ENCODE measurements around the gene CLEC10A. TPM values are rescaled to one million over a fixed set of nuclear protein-coding genes. Genes with fewer than 3 reads are reported as not detected.
"Not testable (repeated sequence)": the region's sequence is repeated elsewhere in the genome, so short reads cannot be mapped to it uniquely, and the experiment has no call there.

Gene CLEC10A
- total RNA-seq, 2 experiments from 2014 or later, result not detected

DNA sequence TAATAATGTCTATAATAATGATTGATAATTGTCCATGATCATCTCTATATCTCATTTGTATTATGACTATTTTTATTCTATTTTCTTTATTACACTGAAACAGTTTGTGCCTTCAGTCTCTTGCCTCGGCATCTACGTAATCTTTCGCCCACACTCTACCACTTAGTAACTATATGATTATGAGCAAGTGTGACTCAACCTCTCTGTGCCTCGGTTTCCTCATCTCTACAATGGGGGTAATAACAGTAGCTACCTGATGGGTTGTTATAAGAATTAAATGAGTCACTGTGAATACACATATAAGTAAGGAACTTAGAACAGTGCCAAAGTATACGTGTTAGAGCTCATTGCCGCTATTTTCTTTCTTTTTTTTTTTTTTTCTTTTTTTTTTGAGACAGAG lies 32.5 kb downstream of the CLEC10A start:
- H3K27me3 Mint-ChIP-seq, result peaks cover 11% of the 10 kb centered on the region
- peaks cover 25% of the 10 kb centered on the region for H3K4me1 Mint-ChIP-seq
- DNase-seq, result no peak
- H3K9me3 Mint-ChIP-seq, result no peaks in the 10 kb centered on the region
- no peak overlapping the region for H3K4me3 Mint-ChIP-seq
- ChIA-PET POLR2A (no interaction called here), CTCF (interaction anchor here (0.7 to 1.7 kb wide), 4 partner anchors 12 to 147 kb away, joined by 4 to 6 read pairs (median 6); partner anchors contain the start of gene SLC16A13)
- H3K36me3 Mint-ChIP-seq (ENCODE audit: low read depth), result no peaks in the 10 kb centered on the region
- H3K27ac Mint-ChIP-seq, result no peak overlapping the region

GRCh38 chr17:7046725-7047397 lies 33.2 kb downstream of the CLEC10A start:
- Mint-ChIP-seq H3K4me1 (peaks cover 28% of the 10 kb centered on the region), H3K27ac (peak overlapping the region; percentile 86), H3K27me3 (peaks cover 11% of the 10 kb centered on the region), H3K4me3 (peak overlapping the region; percentile 69)
- not testable (repeated sequence) for H3K9me3 Mint-ChIP-seq; H3K36me3 Mint-ChIP-seq (ENCODE audit: low read depth)
- CTCF ChIA-PET, result interaction anchor here (1.1 to 3.4 kb wide), 15 partner anchors 10 to 250 kb away, joined by 3 to 19 read pairs (median 9); partner anchors contain the start of genes ASGR1, BCL6B and SLC16A13
- POLR2A ChIA-PET, result interaction anchor here (1.7 kb wide), 1 partner anchor 173 kb away, joined by 5 read pairs; the partner anchor contains the start of genes ACADVL and DLG4
- peak; percentile 87 for DNase-seq

DNA sequence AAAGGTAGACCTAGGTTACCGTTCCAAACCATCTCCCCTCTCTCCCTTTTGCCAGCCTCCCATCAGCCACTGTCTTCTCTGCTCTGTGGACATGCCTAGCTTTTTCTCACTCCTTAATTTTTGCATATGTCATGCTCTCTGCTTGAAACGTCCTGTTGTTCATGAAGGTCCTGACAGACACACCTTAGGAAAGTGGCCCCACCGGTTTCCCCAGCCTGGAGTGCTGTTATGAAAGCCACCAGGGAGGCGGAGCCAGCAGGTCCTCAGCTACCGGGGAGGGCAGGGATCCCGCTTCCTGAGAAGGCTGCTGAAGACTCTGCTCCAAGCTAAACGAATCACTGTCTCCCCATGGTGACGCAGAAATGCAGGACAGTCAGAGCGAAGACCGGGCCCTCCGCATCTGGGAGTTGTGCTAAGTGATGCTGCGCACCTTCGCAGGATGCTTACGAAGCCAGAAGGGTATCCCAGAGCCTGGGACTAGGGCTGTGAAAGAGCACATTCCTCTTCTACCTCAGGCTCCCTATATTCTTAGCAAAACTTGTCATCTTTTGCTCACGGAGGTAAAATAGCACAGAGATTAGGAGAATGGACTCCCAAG lies 33.8 kb downstream of the CLEC10A start:
- peak overlapping the region; percentile 86 for H3K27ac Mint-ChIP-seq
- CTCF ChIA-PET, result interaction anchor here (0.6 to 3.4 kb wide), 17 partner anchors 9 to 250 kb away, joined by 3 to 19 read pairs (median 8); partner anchors contain the start of genes ASGR1, BCL6B and SLC16A13
- H3K27me3 Mint-ChIP-seq, result peaks cover 11% of the 10 kb centered on the region
- H3K36me3 Mint-ChIP-seq (ENCODE audit: low read depth), result no peaks in the 10 kb centered on the region
- H3K4me1 Mint-ChIP-seq, result peaks cover 31% of the 10 kb centered on the region
- peak overlapping the region; percentile 69 for H3K4me3 Mint-ChIP-seq
- peak; percentile 48 for DNase-seq
- no peaks in the 10 kb centered on the region for H3K9me3 Mint-ChIP-seq
- POLR2A ChIA-PET, result interaction anchor here (1.7 kb wide), 1 partner anchor 174 kb away, joined by 5 read pairs; the partner anchor contains the start of genes ACADVL and DLG4

DNA sequence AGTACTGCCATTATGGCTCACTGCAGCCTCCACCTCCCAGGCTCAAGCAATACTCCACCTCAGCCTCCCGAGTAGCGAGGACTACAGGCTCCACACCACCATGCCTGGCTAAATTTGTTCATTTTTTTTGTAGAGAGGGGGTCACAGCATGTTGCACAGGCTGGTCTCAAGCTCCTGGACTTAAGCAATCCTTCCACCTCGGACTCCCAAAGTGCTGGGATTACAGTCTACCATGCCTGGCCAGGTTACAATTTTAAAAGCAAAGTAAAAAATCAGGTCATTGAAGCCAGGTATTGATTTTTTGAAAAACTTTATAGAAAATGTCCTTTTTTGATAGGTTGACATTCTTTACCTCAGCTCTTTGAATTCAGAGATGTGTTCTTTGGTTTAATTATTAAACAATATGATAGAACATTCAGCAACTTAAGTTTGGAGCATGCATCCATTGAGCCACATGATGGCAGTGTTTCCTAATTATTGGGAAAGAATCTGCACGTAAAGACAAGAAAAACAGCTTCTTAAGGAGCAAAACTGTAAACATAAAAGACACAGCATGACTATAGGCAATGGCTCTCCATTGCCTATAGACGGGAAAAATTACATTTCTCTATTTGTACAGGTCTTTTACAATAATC lies 34.4 kb downstream of the CLEC10A start:
- Mint-ChIP-seq H3K36me3 (ENCODE audit: low read depth) (no peaks in the 10 kb centered on the region), H3K9me3 (no peaks in the 10 kb centered on the region), H3K27ac (peak overlapping the region; percentile 86), H3K27me3 (peaks cover 11% of the 10 kb centered on the region), H3K4me1 (peaks cover 31% of the 10 kb centered on the region), H3K4me3 (peak overlapping the region; percentile 69)
- ChIA-PET POLR2A (interaction anchor here (1.7 kb wide), 1 partner anchor 174 kb away, joined by 5 read pairs; the partner anchor contains the start of genes ACADVL and DLG4), CTCF (interaction anchor here (0.6 to 3.4 kb wide), 18 partner anchors 8 to 251 kb away, joined by 3 to 19 read pairs (median 8); partner anchors contain the start of genes ASGR1, BCL6B and SLC16A13)
- DNase-seq, result peak; percentile 75

- peak; percentile 24 for DNase-seq
- Mint-ChIP-seq H3K36me3 (ENCODE audit: low read depth) (peaks cover 5% of the 10 kb centered on the region), H3K4me3 (peak within 1 kb of the TSS; percentile 52), H3K27me3 (peaks cover 11% of the 10 kb centered on the region), H3K4me1 (peaks cover 40% of the 10 kb centered on the region), H3K9me3 (no peaks in the 10 kb centered on the region), H3K27ac (no peak within 1 kb of the TSS)
- CTCF ChIA-PET, result interaction anchor here (1.0 to 3.4 kb wide), 3 partner anchors 21 to 93 kb away, joined by 3 to 18 read pairs (median 15); partner anchors contain the start of gene BCL6B
- POLR2A ChIA-PET, result no interaction called here
These were observed 36.4 kb downstream of the CLEC10A start, which contains the start of gene SLC16A11 for GRCh38 chr17:7043497-7044198. Gene SLC16A11 (minus strand): TSS chr17:7044092. CDS start chr17:7043513, 579 bp downstream.

DNA sequence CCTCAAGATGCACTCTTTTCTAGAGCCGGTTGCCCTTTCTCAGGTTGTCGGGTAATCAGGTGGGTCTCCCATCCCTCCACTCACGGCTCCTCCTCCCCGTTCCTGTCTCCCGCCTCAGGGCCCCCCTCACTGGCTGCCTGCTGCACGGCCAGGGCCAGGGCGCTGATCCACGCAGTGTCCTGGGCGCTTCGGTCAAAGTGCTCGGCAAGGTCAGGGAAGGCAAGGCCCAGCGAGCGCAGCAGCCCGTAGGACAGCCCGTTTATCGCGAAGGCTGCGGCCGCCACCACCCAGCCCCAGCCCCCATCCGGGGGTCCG lies 36.9 kb downstream of the CLEC10A start:
- Mint-ChIP-seq H3K36me3 (ENCODE audit: low read depth) (peaks cover 7% of the 10 kb centered on the region), H3K27me3 (peaks cover 11% of the 10 kb centered on the region), H3K27ac (no peak overlapping the region), H3K9me3 (no peaks in the 10 kb centered on the region), H3K4me1 (peaks cover 45% of the 10 kb centered on the region), H3K4me3 (peak overlapping the region; percentile 52)
- POLR2A ChIA-PET, result no interaction called here
- CTCF ChIA-PET, result interaction anchor here (1.0 kb wide), 1 partner anchor 27 kb away, joined by 3 read pairs; no protein-coding TSS in a partner anchor
- DNase-seq, result no peak

DNA sequence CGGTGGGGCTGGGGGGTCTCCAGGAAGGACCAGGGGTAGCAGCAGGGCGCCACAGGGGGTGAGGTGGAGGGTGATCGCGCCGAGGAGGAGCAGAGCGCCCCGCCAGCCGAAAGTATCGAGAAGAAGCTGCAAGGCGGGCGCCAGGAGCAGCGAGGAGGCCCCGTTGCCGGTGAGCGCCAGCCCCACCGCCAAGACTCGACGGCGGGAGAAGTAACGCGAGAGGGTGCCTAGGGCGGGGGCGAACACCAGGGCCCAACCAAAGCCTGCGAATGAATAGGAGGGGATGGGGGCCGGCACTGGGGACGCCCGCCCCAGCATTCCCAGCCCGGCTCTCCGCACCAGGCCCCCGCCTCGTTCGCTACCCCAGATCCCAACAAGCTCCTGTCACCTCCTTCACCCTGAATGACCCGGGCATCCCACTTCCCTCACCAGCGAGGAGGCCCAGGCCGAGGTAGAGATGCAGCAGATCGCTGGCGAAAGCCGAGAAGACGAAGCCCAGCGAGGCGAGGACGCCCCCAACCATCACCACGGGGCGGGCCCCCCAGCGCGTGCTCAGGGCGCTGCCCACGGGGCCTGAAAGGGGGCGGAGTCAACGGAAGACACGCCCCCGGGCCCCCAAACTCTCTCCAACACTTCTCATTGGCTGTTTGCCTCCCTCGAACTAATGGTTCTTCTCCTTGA lies 37.4 kb downstream of the CLEC10A start:
- ChIA-PET CTCF (interaction anchor here (1.0 to 1.3 kb wide), 3 partner anchors 21 to 91 kb away, joined by 3 to 4 read pairs (median 3); no protein-coding TSS in a partner anchor), POLR2A (no interaction called here)
- Mint-ChIP-seq H3K4me1 (peaks cover 49% of the 10 kb centered on the region), H3K4me3 (peak overlapping the region; percentile 52), H3K36me3 (ENCODE audit: low read depth) (peaks cover 7% of the 10 kb centered on the region), H3K27me3 (peaks cover 11% of the 10 kb centered on the region), H3K9me3 (no peaks in the 10 kb centered on the region), H3K27ac (no peak overlapping the region)
- no peak for DNase-seq

DNA sequence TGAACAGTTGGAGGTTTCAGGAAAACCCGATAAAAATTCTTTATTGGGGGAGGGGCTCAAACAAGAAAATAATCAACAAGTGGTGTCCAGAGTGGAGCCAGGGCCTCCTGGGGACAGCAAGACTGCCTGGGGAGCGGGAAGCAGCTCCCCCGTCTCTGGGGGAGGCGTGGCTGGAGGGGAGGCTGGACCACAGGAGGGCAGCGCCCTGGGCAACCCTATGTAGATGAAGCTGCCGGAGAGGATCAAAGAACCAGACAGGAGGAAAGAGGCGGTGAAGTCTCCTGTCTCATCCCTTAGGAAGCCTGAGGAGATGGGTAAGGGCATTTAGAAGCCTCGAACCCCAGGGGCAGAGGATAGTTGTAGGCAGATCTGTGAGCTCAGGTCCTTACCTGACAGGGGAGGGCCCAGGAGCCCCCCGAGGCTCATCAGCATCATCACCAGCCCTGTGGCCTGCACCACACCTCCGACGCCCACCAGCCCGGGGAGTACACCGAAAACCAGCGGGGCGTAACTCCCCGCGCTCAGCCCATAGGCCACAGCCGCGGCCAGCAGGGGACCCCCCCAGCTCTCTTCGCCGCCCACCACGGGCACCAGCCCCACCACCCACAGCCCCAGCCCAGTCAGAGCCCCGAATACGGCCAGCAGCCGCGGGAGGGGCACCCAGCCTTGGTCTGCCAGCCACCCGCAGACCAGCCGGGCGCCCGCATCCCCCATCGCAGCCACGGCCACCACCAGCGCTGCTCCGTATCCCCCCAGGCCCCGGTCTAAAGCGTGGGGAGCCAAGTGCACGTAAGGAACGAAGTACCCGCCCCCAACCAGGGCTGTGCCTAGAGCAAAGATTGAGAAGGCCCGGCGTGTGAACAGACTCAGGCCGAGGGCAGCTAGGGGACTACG lies 38.2 kb downstream of the CLEC10A start:
- Mint-ChIP-seq H3K27ac (no peak overlapping the region), H3K36me3 (ENCODE audit: low read depth) (peaks cover 7% of the 10 kb centered on the region)

DNA sequence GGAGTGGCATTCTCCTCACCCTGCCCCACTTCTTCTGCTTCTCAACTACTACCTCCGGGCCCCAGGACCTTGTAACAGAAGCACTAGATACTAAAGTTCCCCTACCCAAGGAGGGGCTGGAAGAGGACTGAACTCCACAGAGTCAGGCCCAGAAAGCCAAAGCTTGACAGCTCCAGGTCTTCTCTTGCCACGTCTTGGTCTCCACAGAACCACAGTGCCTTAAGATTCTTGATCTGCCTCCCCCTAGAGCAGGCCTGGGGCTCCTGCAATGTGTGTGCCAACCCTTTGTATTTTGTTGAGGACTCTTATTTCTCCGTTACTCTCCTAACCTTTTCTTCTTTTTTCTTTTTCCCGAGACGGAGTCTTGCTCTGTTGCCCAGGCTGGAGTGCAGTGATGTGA lies 40.2 kb downstream of the CLEC10A start:
- H3K9me3 Mint-ChIP-seq, result no peaks in the 10 kb centered on the region
- H3K4me1 Mint-ChIP-seq, result peaks cover 45% of the 10 kb centered on the region
- H3K36me3 Mint-ChIP-seq (ENCODE audit: low read depth), result peaks cover 7% of the 10 kb centered on the region
- DNase-seq, result no peak
- H3K27ac Mint-ChIP-seq, result no peak overlapping the region
- H3K27me3 Mint-ChIP-seq, result peaks cover 9% of the 10 kb centered on the region
- H3K4me3 Mint-ChIP-seq, result no peak overlapping the region
- ChIA-PET POLR2A (no interaction called here), CTCF (no interaction called here)

More for the DNA sequence above, 38.2 kb downstream of the CLEC10A start:
- Mint-ChIP-seq H3K27me3 (peaks cover 11% of the 10 kb centered on the region), H3K4me1 (peaks cover 47% of the 10 kb centered on the region), H3K4me3 (peak overlapping the region; percentile 52), H3K9me3 (no peaks in the 10 kb centered on the region)
- ChIA-PET CTCF (interaction anchor here (0.6 to 1.6 kb wide), 5 partner anchors 20 to 451 kb away, joined by 3 to 4 read pairs (median 3); no protein-coding TSS in a partner anchor), POLR2A (interaction anchor here (0.7 kb wide), 1 partner anchor 444 kb away, joined by 13 read pairs; no protein-coding TSS in a partner anchor)
- no peak for DNase-seq

DNA sequence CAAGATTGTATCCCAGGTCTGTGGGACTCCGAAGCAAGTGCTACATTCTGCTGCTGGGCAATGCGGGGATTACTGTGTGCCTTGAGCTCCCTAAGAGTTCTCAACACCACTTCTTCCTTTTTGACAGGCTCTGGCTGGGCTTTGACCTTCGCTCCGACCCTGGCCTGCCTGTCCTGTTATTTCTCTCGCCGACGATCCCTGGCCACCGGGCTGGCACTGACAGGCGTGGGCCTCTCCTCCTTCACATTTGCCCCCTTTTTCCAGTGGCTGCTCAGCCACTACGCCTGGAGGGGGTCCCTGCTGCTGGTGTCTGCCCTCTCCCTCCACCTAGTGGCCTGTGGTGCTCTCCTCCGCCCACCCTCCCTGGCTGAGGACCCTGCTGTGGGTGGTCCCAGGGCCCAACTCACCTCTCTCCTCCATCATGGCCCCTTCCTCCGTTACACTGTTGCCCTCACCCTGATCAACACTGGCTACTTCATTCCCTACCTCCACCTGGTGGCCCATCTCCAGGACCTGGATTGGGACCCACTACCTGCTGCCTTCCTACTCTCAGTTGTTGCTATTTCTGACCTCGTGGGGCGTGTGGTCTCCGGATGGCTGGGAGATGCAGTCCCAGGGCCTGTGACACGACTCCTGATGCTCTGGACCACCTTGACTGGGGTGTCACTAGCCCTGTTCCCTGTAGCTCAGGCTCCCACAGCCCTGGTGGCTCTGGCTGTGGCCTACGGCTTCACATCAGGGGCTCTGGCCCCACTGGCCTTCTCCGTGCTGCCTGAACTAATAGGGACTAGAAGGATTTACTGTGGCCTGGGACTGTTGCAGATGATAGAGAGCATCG lies 41.8 kb downstream of the CLEC10A start:
- Mint-ChIP-seq H3K27ac (peak overlapping the region; percentile 62), H3K4me3 (peak overlapping the region; percentile 11), H3K36me3 (ENCODE audit: low read depth) (peaks cover 7% of the 10 kb centered on the region), H3K9me3 (no peaks in the 10 kb centered on the region), H3K4me1 (peaks cover 54% of the 10 kb centered on the region), H3K27me3 (peaks cover 5% of the 10 kb centered on the region)
- CTCF ChIA-PET, result interaction anchor here (0.9 to 1.6 kb wide), 3 partner anchors 8 to 13 kb away, joined by 3 to 7 read pairs (median 5); no protein-coding TSS in a partner anchor
- POLR2A ChIA-PET, result no interaction called here
- no peak for DNase-seq
